Measurements from ENCODE around the gene BRD3OS. TPM values are rescaled to one million over a fixed set of nuclear protein-coding genes. Genes with fewer than 3 reads are reported as not detected.
"Not testable (repeated sequence)": the region's sequence is repeated elsewhere in the genome, so short reads cannot be mapped to it uniquely, and the experiment has no call there.

Gene BRD3OS
- total RNA-seq, 6 donors from 2014 or later, result 7.0 to 17.8 (median 11.6) TPM

DNA sequence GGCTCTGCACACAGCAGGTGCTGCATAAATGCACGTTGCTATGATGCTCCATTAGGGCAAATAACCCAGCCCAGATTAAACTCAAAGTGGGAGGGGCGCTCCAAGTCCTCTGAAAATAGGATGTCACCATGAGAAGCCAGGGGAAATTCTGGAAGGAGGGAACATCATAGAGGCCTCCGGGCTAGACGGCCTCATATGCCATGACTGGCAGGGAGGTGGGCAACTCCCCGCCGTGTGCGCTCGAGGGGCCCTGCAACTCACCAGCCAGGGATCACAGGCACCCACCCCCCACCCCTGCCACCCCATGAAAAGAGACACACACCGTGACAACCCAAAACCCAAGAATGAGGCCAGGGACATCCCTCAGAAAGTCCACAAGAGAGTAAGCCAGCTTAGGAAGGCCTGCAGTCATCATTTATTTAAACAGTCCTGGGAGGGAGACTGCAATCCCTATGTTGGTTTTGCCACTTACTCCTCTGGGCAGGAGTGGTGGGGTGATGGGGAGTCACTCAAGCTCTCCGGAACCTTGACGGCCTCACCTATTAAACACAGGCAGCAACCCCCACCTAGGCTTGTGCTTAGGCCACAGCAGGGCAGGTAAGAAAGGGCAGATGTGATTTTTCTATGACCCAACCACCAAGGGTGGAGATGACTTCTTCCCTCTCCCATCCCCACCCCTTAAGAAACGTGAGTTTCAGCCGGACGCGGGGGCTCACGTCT is 37.2 kb upstream of the BRD3OS start:
- no peak overlapping the region for H3K27ac ChIP-seq
- no peaks in the 10 kb centered on the region for H3K9me3 ChIP-seq
- H3K36me3 ChIP-seq, result no peaks in the 10 kb centered on the region
- no peaks in the 10 kb centered on the region for H3K27me3 ChIP-seq
- DNase-seq, result no peak
- WGBS, 2 donors, result 83 to 88% methylated on average over 11 to 16 of the region's 16 CpGs
- peaks cover 13 to 26% (median 18%) of the 10 kb centered on the region in 4 donors for H3K4me1 ChIP-seq
- H3K4me3 ChIP-seq, result no peak overlapping the region
- TF ChIP-seq EP300 (IDR thresholded peaks at IDR 0.05) (no peak), POLR2A (IDR thresholded peaks at IDR 0.05) (no peak)
- no peak for ATAC-seq (ENCODE audit: low FRiP score in 2 of 2)

DNA sequence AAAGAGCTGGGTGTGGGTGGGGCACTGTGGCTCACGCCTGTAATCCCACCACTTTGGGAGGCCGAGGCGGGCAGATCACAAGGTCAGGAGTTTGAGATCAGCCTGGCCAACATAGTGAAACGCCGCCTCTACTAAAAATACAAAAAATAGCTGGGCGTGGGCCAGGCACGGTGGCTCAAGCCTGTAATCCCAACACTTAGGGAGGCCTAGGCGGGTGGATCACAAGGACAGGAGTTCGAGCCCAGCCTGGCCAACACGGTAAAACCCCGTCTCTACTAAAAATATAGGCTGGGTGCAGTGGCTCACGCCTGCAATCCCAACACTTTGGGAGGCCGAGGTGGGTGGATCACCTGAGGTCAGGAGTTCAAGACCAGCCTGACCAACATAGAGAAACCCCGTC is 36.5 kb upstream of the BRD3OS start:
- DNase-seq; H3K4me3 ChIP-seq; H3K27me3 ChIP-seq; H3K36me3 ChIP-seq; ATAC-seq (ENCODE audit: low FRiP score in 2 of 2); H3K9me3 ChIP-seq; H3K27ac ChIP-seq: not testable (repeated sequence)
- WGBS, 2 donors, result 87 to 91% methylated on average over 14 of the region's 14 CpGs
- H3K4me1 ChIP-seq, result peaks cover 17 to 32% (median 25%) of the 10 kb centered on the region in 4 donors

DNA sequence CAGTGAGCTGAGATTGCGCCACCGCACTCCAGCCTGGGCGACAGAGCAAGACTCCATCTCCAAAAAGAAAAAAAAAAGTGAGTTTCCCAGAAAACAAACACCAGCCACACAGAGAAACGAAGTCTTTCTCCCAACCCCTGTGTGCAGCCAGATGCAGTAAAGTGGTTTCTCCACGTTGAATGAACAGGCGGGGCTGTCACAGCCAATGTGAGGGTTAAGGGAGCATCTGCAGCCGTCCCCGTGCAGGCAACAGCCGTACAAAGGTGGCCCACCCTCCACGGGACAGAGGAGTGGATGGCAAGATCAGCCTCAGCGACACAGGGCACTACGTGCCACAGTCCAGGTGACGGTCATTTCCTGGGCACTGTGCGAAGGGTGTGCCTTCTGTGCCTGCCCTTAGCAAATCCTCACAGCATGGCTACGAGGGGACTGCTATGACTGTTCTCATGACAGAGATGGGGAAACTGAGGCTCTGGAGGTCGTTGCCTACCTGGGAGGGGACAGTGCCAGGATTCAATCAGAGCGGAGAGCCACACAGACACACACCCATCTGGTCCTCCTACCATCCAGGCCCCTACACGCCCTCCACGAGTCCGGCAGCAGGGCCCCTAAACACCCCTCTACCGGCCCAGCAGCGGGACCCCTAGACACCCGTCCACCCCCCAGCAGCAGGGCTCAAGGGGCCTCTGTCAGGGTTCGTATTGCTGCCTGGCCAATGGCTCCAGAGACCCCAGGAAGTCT is 35.5 kb upstream of the BRD3OS start:
- DNase-seq (no peak), ATAC-seq (ENCODE audit: low FRiP score in 2 of 2) (no peak)
- 80 to 81% methylated on average over 22 to 24 of the region's 24 CpGs for whole genome bisulfite sequencing, 2 donors
- no peaks in the 10 kb centered on the region for H3K9me3 ChIP-seq
- H3K4me3 ChIP-seq, result peak overlapping the region in 3 of 4 donors; percentile 81 to 96 (median 91)
- H3K4me1 ChIP-seq, result peaks cover 24 to 43% (median 32%) of the 10 kb centered on the region in 4 donors
- TF ChIP-seq, protein P1, sequence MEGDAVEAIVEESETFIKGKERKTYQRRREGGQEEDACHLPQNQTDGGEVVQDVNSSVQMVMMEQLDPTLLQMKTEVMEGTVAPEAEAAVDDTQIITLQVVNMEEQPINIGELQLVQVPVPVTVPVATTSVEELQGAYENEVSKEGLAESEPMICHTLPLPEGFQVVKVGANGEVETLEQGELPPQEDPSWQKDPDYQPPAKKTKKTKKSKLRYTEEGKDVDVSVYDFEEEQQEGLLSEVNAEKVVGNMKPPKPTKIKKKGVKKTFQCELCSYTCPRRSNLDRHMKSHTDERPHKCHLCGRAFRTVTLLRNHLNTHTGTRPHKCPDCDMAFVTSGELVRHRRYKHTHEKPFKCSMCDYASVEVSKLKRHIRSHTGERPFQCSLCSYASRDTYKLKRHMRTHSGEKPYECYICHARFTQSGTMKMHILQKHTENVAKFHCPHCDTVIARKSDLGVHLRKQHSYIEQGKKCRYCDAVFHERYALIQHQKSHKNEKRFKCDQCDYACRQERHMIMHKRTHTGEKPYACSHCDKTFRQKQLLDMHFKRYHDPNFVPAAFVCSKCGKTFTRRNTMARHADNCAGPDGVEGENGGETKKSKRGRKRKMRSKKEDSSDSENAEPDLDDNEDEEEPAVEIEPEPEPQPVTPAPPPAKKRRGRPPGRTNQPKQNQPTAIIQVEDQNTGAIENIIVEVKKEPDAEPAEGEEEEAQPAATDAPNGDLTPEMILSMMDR (IDR thresholded peaks at IDR 0.05), result no peak
- TF ChIP-seq EP300 (IDR thresholded peaks at IDR 0.05), result no peak
- no peaks in the 10 kb centered on the region for H3K27me3 ChIP-seq
- H3K36me3 ChIP-seq, result no peaks in the 10 kb centered on the region
- peak overlapping the region in 3 of 4 donors; percentile 84 to 95 (median 94) for H3K27ac ChIP-seq

DNA sequence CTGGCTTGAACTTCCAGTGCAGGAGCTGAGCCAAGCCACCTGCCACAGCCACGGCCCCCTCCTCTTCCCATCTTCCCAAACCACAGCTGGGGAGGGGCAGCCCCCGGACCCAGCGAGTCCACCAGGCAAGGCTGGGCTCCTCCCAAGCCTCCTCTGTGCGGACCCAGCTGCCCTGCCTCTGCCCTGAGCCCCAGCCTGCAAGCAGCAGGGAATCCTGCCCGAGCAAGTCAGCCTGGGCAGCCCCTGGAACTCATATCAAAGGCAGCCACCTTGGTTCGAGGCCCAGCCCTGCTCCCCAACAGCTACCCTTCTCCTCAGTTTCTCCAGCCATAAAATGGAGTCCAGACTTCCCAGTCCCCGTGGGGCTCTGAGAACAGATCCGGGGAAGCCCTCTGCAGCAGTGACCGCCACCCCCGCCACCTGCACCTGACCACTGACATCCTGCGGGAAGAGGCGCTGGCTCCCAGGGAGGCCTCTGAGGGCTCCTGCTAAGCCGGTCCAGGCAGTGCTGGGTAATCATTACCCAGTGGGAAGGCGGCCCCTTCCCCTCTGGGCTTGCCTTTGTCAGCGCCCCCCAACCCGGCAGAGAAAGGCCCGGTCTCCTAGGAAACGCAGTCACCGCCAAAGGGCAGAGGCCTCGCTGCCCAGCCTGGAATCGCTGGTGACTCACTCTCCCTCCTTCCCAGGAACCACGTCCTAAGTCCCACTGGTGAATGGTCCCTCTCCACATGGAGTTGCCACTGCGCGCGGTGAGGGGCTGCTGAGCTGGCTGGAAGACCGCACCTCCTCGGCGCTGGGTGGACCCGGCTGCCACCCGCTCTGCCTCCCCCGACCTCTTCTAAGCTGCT is 34.7 kb upstream of the BRD3OS start:
- no peaks in the 10 kb centered on the region for H3K9me3 ChIP-seq
- H3K4me3 ChIP-seq, result peak overlapping the region in 3 of 4 donors; percentile 81 to 96 (median 91)
- H3K27me3 ChIP-seq, result no peaks in the 10 kb centered on the region
- H3K36me3 ChIP-seq, result no peaks in the 10 kb centered on the region
- peak overlapping the region; percentile 84 to 95 (median 92) for H3K27ac ChIP-seq
- TF ChIP-seq EP300 (IDR thresholded peaks at IDR 0.05) (no peak), POLR2AphosphoS5 (IDR thresholded peaks at IDR 0.05) (peak in 1 of 2 donors; percentile 34)
- DNase-seq (peak; percentile 49 to 78), ATAC-seq (ENCODE audit: low FRiP score in 2 of 2) (peak in 1 of 2 donors; percentile 10)
- 35 to 44% methylated on average over 14 to 23 of the region's 31 CpGs for WGBS, 2 donors
- peaks cover 24 to 43% (median 32%) of the 10 kb centered on the region in 4 donors for H3K4me1 ChIP-seq

DNA sequence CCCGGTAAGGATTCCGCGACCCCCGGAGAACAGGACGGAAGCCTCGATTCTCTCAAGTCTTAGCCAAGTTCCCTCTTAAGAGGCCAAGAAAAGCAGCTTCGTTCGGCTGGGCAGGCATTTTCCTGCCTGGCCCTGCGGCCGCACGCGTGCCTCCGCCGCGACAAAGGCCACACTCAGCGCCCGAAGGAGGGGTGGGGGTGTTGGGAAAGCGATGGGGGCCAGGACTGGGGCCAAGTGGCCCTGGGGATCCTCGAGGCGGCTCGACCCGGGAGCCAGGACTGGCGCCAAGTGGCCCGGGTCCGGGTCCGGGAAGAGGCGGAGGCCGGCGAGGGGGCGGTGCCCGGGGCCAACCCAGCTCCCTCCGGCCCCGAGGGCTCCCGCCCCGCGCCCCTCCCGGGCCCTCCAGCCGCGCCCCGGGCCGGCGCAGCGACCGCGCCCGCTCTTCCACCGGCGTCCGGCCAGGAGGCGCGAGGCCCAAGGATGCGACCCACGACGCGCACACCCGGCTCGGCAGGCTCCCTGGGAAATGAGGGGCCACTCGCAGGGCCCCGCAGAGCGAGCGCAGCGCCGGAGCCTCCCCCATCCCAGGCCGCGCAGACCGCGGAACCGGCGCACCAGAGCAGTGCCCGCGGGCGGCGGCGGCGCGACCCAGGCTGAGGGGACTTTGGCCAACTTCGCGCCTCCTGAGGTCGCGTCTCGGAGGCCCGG is 33.9 kb upstream of the BRD3OS start:
- Histone ChIP-seq H3K4me3 (peak overlapping the region; percentile 70 to 96 (median 86)), H3K36me3 (no peaks in the 10 kb centered on the region), H3K9me3 (no peaks in the 10 kb centered on the region), H3K27me3 (no peaks in the 10 kb centered on the region), H3K4me1 (peaks cover 24 to 43% (median 32%) of the 10 kb centered on the region in 4 donors), H3K27ac (peak overlapping the region; percentile 84 to 95 (median 92))
- TF ChIP-seq POLR2A (IDR thresholded peaks at IDR 0.05) (no peak), POLR2AphosphoS5 (IDR thresholded peaks at IDR 0.05) (no peak), EP300 (IDR thresholded peaks at IDR 0.05) (no peak)
- TF ChIP-seq, protein P1 (IDR thresholded peaks at IDR 0.05), result no peak
- DNase-seq (peak in 1 of 2 donors; percentile 89), ATAC-seq (ENCODE audit: low FRiP score in 2 of 2) (no peak)
- WGBS, 2 donors, result 0 to 2% methylated on average over 12 to 39 of the region's 82 CpGs

All from upper lobe of left lung (tissue), 6 donors.